Measurements from ENCODE around the gene KRTAP5-2.

The KRTAP5-2 gene

GRCh38 chr11:1633864-1634263, 35.8 kb upstream of the KRTAP5-2 start:
- TF ChIP-seq, protein P1, sequence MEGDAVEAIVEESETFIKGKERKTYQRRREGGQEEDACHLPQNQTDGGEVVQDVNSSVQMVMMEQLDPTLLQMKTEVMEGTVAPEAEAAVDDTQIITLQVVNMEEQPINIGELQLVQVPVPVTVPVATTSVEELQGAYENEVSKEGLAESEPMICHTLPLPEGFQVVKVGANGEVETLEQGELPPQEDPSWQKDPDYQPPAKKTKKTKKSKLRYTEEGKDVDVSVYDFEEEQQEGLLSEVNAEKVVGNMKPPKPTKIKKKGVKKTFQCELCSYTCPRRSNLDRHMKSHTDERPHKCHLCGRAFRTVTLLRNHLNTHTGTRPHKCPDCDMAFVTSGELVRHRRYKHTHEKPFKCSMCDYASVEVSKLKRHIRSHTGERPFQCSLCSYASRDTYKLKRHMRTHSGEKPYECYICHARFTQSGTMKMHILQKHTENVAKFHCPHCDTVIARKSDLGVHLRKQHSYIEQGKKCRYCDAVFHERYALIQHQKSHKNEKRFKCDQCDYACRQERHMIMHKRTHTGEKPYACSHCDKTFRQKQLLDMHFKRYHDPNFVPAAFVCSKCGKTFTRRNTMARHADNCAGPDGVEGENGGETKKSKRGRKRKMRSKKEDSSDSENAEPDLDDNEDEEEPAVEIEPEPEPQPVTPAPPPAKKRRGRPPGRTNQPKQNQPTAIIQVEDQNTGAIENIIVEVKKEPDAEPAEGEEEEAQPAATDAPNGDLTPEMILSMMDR (IDR thresholded peaks at IDR 0.05; ENCODE audit: low read length, missing control alignments) = no peak
- H3K4me3 ChIP-seq (replicated peaks; ENCODE audit: low read depth, low read length) = no peak overlapping the region
- no peak for DNase-seq (ENCODE audit: low read depth)

GRCh38 chr11:1632053-1632714, 34.1 kb upstream of the KRTAP5-2 start:
- H3K4me3 ChIP-seq (replicated peaks; ENCODE audit: low read depth, low read length) = no peak overlapping the region
- no peak for DNase-seq (ENCODE audit: low read depth)
- TF ChIP-seq, protein P1 (IDR thresholded peaks at IDR 0.05; ENCODE audit: low read length, missing control alignments) = no peak

DNA sequence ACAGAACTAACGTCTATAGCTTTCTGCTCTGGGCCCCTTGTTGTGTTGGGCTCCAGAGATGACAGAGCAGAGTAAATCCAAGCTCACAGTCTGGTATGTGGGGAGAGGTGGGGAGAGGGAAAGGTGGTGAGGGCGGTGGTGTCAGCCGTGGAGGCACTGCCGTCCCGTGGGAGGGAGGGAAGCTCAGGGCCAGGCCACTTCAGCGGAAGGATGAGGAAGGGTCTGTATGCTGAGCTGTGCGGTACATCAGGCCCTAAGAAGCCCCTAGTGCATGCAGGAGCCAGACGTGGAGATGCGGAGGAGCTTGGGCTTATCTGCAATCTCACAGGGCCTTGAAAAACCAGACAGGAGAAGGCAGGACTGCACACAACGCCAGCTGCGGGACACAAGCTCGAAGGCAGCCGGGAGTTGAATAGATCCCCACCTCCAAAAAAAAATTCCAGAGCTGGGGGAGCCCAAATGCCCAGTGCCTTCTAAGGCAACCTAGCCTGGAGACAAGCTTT, 33.0 kb upstream of the KRTAP5-2 start:
- H3K4me3 ChIP-seq (replicated peaks; ENCODE audit: low read depth, low read length) = no peak overlapping the region
- TF ChIP-seq, protein P1 (IDR thresholded peaks at IDR 0.05; ENCODE audit: low read length, missing control alignments) = no peak
- no peak for DNase-seq (ENCODE audit: low read depth)

GRCh38 chr11:1630271-1630670, 32.2 kb upstream of the KRTAP5-2 start:
- no peak overlapping the region for H3K4me3 ChIP-seq (replicated peaks; ENCODE audit: low read depth, low read length)
- no peak for DNase-seq (ENCODE audit: low read depth)
- TF ChIP-seq, protein P1 (IDR thresholded peaks at IDR 0.05; ENCODE audit: low read length, missing control alignments) = no peak

DNA sequence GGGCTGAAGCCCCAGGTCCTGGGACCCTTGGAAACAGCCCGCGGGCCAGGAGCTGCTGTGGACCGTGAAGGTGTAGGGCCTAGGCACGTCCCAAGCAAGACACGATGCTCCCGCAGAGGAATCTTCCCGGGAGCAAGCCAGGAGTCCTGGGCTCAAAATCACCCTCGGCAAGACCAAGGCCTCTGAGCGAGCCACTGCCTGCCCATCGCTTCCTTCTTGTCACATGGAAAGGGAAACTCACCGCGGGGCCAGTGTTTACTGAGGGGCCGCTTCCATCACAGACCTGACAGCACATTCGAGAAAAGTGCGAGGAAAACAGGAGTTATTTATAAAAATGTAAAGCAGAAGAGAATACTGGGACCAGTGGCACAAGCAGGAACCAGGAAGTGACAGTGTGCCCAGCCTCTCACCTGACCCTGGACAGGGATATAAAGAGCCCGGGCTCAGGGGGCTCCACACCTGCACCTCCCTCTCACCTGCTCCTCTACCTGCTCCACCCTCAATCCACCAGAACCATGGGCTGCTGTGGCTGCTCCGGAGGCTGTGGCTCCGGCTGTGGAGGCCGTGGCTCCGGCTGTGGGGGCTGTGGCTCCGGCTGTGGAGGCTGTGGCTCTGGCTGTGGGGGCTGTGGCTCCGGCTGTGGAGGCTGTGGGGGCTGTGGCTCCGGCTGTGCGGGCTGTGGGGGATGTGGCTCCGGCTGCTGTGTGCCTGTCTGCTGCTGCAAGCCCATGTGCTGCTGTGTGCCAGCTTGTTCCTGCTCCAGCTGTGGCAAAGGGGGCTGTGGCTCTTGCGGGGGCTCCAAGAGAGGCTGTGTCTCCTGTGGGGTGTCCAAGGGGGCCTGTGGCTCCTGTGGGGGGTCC, 31.5 kb upstream of the KRTAP5-2 start, which contains the start of gene KRTAP5-5:
Gene KRTAP5-5 (plus strand): TSS at position 450 of the 860 bp plus-strand sequence. CDS start 66 bp downstream, at position 516.
- no peak within 1 kb of the TSS for H3K4me3 ChIP-seq (replicated peaks; ENCODE audit: low read depth, low read length)
- DNase-seq (ENCODE audit: low read depth) = no peak
- TF ChIP-seq, protein P1 (IDR thresholded peaks at IDR 0.05; ENCODE audit: low read length, missing control alignments) = no peak

- peak; percentile 29 for DNase-seq (ENCODE audit: low read depth)
- TF ChIP-seq, protein P1 (IDR thresholded peaks at IDR 0.05; ENCODE audit: low read length, missing control alignments) = peak; percentile 86
- H3K4me3 ChIP-seq (replicated peaks; ENCODE audit: low read depth, low read length) = no peak overlapping the region
These were observed 30.6 kb upstream of the KRTAP5-2 start for GRCh38 chr11:1628506-1629325.
